ENCODE data around the gene THPO. TPM values are rescaled to one million over a fixed set of nuclear protein-coding genes. Genes with fewer than 3 reads are reported as not detected.

The THPO gene
- total and polyA plus RNA-seq, 10 of the 15 experiments (the other 5 are each of a cell fraction or from before 2014, with no cell fraction given) = not detected

DNA sequence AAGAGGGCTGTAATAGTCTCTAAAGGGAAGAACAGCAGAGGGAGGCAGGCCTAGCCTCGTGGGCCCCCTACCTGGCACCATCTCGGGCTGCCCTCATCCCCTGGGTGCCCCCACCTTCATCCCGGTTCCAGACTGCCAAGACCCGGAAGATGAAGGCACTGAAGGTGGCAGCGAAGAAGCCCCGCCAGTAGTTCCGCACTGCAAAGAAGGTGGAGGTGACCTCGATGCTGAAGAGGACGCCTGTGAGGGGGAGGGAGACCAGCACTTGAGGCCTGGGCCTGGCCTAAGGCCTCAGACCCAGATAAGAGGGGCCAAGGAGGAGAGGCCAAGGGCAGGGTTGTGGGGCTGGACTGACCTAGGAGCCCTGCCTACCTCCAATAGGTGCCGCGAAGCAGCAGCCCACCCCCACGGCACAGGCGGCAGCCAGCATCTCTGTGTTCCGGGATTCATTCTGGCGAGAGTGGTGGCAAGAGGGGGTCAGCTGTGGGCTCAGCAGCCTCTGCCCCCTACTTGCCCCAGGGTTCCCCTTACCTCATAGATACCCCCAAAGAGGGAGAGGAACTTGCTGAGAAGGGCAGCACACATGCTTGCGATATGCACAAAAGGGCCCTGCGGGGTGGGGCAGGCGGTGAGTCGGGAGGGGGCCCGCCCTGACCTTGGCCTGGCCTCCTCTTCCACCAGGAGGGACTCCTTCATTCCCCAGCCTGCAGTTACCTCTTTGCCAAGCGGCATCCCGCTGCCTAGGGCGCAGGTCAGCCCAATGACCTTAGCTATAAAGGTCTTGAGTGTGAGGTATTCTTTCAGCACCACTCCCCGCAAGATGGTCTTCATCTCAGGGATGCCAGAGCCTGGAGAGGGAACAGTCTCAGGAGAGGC lies 20.5 kb downstream of the THPO start:
- no peaks in the 10 kb centered on the region for H3K9me3 ChIP-seq (replicated peaks; ENCODE audit: control insufficient read depth, insufficient read depth, low read length)
- no peak for ATAC-seq
- no peaks in the 10 kb centered on the region for H4K20me1 ChIP-seq (ENCODE audit: control insufficient read depth, insufficient read depth)
- no peaks in the 10 kb centered on the region; the same call in 1 of the 2 replicates for H3K79me2 ChIP-seq (ENCODE audit: control insufficient read depth, insufficient read depth, low read length)
- H3K27me3 ChIP-seq (replicated peaks in 1 of 2; ENCODE audit: control insufficient read depth in 2 of 2, insufficient read depth in 2 of 2, low read length in 1 of 2) = no peaks in the 10 kb centered on the region; a peak in 1 of 4 replicates
- no peaks in the 10 kb centered on the region for H3K36me3 ChIP-seq (ENCODE audit: control insufficient read depth in 2 of 2, insufficient read depth in 2 of 2, low read length in 1 of 2)
- in situ Hi-C loops (cut with MboI) = no loop called here
- no TSS peak for BruUV-seq (replicated peaks)
- H3K9ac ChIP-seq (ENCODE audit: control insufficient read depth, insufficient read depth, low read length) = no peak overlapping the region
- DNase-seq (ENCODE audit: low read depth, low spot score) = no peak
- TF ChIP-seq CEBPB (IDR thresholded peaks at IDR 0.05; ENCODE audit: borderline replicate concordance in 1 of 2, low read depth in 2 of 2, low read length in 2 of 2) (no peak), POLR2AphosphoS5 (IDR thresholded peaks at IDR 0.05; ENCODE audit: low read length) (no peak), ZNF207 (IDR thresholded peaks at IDR 0.05; ENCODE audit: borderline replicate concordance) (no peak), ETV6 (conservative IDR thresholded peaks at IDR 0.05 in 1 of 2, IDR thresholded peaks at IDR 0.05 in 1 of 2; ENCODE audit: borderline replicate concordance in 1 of 2, low read depth in 1 of 2) (no peak), MEF2A (IDR thresholded peaks at IDR 0.05; ENCODE audit: insufficient read depth, low read depth, low read length) (no peak), MXI1 (IDR thresholded peaks at IDR 0.05; ENCODE audit: low read depth, low read length) (no peak), ZNF622 (IDR thresholded peaks at IDR 0.05) (no peak), MTA2 (IDR thresholded peaks at IDR 0.05; ENCODE audit: low read depth) (no peak), IKZF1 (conservative IDR thresholded peaks at IDR 0.05) (no peak), STAT3 (IDR thresholded peaks at IDR 0.05; ENCODE audit: low read depth, low read length) (no peak)
- TF ChIP-seq, protein P1, sequence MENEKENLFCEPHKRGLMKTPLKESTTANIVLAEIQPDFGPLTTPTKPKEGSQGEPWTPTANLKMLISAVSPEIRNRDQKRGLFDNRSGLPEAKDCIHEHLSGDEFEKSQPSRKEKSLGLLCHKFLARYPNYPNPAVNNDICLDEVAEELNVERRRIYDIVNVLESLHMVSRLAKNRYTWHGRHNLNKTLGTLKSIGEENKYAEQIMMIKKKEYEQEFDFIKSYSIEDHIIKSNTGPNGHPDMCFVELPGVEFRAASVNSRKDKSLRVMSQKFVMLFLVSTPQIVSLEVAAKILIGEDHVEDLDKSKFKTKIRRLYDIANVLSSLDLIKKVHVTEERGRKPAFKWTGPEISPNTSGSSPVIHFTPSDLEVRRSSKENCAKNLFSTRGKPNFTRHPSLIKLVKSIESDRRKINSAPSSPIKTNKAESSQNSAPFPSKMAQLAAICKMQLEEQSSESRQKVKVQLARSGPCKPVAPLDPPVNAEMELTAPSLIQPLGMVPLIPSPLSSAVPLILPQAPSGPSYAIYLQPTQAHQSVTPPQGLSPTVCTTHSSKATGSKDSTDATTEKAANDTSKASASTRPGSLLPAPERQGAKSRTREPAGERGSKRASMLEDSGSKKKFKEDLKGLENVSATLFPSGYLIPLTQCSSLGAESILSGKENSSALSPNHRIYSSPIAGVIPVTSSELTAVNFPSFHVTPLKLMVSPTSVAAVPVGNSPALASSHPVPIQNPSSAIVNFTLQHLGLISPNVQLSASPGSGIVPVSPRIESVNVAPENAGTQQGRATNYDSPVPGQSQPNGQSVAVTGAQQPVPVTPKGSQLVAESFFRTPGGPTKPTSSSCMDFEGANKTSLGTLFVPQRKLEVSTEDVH (IDR thresholded peaks at IDR 0.05; ENCODE audit: low read depth, partially characterized antibody) = no peak
- TF ChIP-seq, protein P2, sequence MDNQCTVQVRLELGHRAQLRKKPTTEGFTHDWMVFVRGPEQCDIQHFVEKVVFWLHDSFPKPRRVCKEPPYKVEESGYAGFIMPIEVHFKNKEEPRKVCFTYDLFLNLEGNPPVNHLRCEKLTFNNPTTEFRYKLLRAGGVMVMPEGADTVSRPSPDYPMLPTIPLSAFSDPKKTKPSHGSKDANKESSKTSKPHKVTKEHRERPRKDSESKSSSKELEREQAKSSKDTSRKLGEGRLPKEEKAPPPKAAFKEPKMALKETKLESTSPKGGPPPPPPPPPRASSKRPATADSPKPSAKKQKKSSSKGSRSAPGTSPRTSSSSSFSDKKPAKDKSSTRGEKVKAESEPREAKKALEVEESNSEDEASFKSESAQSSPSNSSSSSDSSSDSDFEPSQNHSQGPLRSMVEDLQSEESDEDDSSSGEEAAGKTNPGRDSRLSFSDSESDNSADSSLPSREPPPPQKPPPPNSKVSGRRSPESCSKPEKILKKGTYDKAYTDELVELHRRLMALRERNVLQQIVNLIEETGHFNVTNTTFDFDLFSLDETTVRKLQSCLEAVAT (IDR thresholded peaks at IDR 0.05) = no peak
- TF ChIP-seq, protein P3, sequence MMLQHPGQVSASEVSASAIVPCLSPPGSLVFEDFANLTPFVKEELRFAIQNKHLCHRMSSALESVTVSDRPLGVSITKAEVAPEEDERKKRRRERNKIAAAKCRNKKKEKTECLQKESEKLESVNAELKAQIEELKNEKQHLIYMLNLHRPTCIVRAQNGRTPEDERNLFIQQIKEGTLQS (IDR thresholded peaks at IDR 0.05; ENCODE audit: borderline replicate concordance, extremely low read depth, low read depth, low read length) = no peak
- peaks cover 6% of the 10 kb centered on the region for H3K4me1 ChIP-seq (ENCODE audit: control insufficient read depth, insufficient read depth, low read length)
- 76% methylated on average over 19 of the region's 24 CpGs for WGBS (ENCODE audit: insufficient coverage, insufficient replicate concordance, low lambda C conversion rate, missing lambda C conversion rate)
- ChIA-PET RAD21 (ENCODE audit: unreplicated experiment) (no interaction called here), CTCF (interaction anchor here (1.0 kb wide), 1 partner anchor 14 kb away, joined by 3 read pairs; no protein-coding TSS in a partner anchor), SMC1A (ENCODE audit: uncharacterized antibody, unreplicated experiment) (no interaction called here), POLR2A (no interaction called here)
- no peak overlapping the region for H3K27ac ChIP-seq (ENCODE audit: control insufficient read depth, insufficient read depth)
- no peak overlapping the region for H2AFZ ChIP-seq (ENCODE audit: control insufficient read depth, low read depth, low read length)
- intact Hi-C loops (cut with micrococcal nuclease; ENCODE audit: unreplicated experiment) = no loop called here
- FAIRE-seq = no peak
- no peak overlapping the region for H3K4me2 ChIP-seq (ENCODE audit: control insufficient read depth, insufficient read depth)
- no peak overlapping the region for H3K4me3 ChIP-seq
